ENCODE results near the gene CTNNAL1.

The CTNNAL1 gene

GRCh38 chr9:109010746-109011145, 2.6 kb downstream of the CTNNAL1 start:
- Histone ChIP-seq H3K27me3 (replicated peaks) (no peaks in the 10 kb centered on the region), H3K36me3 (replicated peaks) (no peaks in the 10 kb centered on the region), H3K4me3 (ENCODE audit: low read depth, low read length) (no peak overlapping the region), H3K27ac (peak overlapping the region; percentile 74)
- in situ Hi-C loops (cut with HindIII; ENCODE audit: low pct_ligation_motif_present, low sequenced_read_pairs), result no loop called here
- TF ChIP-seq, protein P1, sequence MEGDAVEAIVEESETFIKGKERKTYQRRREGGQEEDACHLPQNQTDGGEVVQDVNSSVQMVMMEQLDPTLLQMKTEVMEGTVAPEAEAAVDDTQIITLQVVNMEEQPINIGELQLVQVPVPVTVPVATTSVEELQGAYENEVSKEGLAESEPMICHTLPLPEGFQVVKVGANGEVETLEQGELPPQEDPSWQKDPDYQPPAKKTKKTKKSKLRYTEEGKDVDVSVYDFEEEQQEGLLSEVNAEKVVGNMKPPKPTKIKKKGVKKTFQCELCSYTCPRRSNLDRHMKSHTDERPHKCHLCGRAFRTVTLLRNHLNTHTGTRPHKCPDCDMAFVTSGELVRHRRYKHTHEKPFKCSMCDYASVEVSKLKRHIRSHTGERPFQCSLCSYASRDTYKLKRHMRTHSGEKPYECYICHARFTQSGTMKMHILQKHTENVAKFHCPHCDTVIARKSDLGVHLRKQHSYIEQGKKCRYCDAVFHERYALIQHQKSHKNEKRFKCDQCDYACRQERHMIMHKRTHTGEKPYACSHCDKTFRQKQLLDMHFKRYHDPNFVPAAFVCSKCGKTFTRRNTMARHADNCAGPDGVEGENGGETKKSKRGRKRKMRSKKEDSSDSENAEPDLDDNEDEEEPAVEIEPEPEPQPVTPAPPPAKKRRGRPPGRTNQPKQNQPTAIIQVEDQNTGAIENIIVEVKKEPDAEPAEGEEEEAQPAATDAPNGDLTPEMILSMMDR (IDR thresholded peaks at IDR 0.05; ENCODE audit: low read depth, low read length, missing control alignments), result no peak
- peak; percentile 81 for DNase-seq

DNA sequence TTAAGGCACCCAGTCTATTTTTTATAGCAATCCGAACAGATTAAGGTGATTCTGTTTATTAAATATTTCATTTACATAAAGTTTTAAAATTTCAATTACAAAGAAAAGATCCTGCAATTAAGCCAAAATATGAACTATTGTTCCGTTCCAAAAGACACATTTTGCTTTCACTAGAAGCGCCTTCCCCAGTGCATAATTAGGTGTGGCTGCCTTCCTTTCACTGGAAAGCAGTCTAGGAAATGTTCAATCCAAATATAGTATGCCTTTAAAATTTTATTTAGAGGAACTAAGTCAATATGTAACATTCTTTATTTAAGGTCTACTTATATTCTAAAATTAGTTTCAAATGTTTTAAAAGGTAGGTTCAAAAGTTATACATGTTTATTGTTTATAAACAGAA, 7.6 kb downstream of the CTNNAL1 start:
- no peak for DNase-seq
- in situ Hi-C loops (cut with HindIII; ENCODE audit: low pct_ligation_motif_present, low sequenced_read_pairs), result no loop called here
- Histone ChIP-seq H3K4me3 (ENCODE audit: low read depth, low read length) (no peak overlapping the region), H3K27ac (no peak overlapping the region), H3K27me3 (replicated peaks) (no peaks in the 10 kb centered on the region), H3K36me3 (replicated peaks) (no peaks in the 10 kb centered on the region)
- TF ChIP-seq, protein P1 (IDR thresholded peaks at IDR 0.05; ENCODE audit: low read depth, low read length, missing control alignments), result no peak

DNA sequence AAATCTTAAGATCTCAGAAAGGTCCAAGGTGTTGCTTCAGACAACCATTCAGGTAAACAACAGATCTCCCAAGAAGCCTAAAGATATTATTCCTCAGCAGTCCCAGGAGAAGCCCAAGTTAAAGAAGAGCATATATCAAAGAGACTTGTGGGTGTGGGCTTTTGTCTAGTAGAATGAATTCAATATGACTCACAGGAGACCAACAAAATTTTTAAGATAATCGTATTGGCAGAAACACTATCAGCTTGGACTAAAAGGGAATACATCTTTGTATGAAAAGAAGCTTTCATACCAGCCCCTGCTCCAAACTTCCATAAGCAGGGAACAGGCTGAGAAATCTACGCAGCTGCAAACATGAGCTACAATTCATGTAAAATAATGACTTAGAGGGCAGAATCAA, 10.2 kb downstream of the CTNNAL1 start:
- no peak overlapping the region for H3K27ac ChIP-seq
- TF ChIP-seq, protein P1 (IDR thresholded peaks at IDR 0.05; ENCODE audit: low read depth, low read length, missing control alignments), result no peak
- in situ Hi-C loops (cut with HindIII; ENCODE audit: low pct_ligation_motif_present, low sequenced_read_pairs), result no loop called here
- H3K36me3 ChIP-seq (replicated peaks), result no peaks in the 10 kb centered on the region
- no peak for DNase-seq
- H3K27me3 ChIP-seq (replicated peaks), result no peaks in the 10 kb centered on the region
- no peak overlapping the region for H3K4me3 ChIP-seq (ENCODE audit: low read depth, low read length)

DNA sequence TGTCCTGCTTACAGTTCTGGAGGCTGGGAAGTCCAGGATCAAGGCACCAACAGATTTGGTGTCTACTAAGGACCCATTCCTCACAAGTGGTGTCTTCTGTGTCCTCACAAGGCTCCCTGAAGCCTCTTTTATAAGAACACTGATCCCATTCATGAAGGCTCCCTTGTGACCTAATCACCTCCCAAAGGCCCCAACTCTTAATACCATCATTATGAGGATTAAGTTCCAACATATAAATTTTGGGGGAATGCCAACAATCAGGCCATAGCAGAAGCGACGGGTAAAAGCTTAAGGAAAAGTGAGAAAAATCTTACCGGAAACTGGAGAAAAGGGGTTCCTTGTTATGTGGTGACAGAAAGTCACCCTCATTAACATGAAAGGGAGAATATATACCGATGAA, 11.2 kb downstream of the CTNNAL1 start:
- no peak for DNase-seq
- in situ Hi-C loops (cut with HindIII; ENCODE audit: low pct_ligation_motif_present, low sequenced_read_pairs), result no loop called here
- Histone ChIP-seq H3K36me3 (replicated peaks) (no peaks in the 10 kb centered on the region), H3K27ac (no peak overlapping the region), H3K4me3 (ENCODE audit: low read depth, low read length) (no peak overlapping the region), H3K27me3 (replicated peaks) (no peaks in the 10 kb centered on the region)
- TF ChIP-seq, protein P1 (IDR thresholded peaks at IDR 0.05; ENCODE audit: low read depth, low read length, missing control alignments), result no peak

DNA sequence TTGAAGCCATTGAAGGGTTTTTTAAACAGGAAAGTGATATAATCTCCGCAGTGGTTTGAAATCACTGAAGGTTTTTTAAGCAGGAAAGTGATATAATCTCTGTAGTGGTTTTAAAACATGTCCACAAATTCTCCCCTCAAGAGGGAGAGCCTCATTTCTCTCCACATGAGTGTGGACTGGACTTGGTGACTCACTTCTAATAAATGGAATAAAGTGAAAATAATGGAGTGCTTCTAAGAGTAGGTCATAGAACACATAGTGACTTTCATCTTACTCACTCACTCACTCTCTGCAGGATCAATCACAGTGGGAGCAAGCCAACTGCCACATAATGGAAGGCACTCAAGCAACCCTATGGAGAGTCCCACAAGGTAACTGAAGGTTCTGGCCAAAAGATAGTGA, 12.0 kb downstream of the CTNNAL1 start:
- peak; percentile 79 for DNase-seq

DNA sequence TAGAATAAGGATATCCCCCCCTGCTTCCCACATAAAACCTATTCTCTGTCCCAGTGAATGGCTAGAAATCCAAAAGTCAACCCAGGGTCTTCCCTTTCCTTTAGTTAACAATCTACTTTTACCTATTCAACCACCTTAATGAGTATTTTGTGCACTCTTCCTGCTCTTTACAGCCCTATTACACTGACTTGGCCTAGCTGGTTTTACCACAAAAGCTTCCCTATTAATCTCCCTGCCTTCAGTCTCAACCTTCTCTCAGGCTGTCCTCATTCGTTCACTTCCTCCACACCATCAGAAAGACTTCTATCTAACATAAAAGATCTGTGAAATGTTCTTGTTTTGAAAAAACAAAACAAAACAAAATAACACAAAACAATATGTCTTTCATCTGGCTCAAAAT, 16.2 kb downstream of the CTNNAL1 start:
- H3K27me3 ChIP-seq (replicated peaks), result no peaks in the 10 kb centered on the region
- no peak overlapping the region for H3K27ac ChIP-seq
- in situ Hi-C loops (cut with HindIII; ENCODE audit: low pct_ligation_motif_present, low sequenced_read_pairs), result no loop called here
- TF ChIP-seq, protein P1 (IDR thresholded peaks at IDR 0.05; ENCODE audit: low read depth, low read length, missing control alignments), result no peak
- DNase-seq, result no peak
- H3K36me3 ChIP-seq (replicated peaks), result no peaks in the 10 kb centered on the region
- no peak overlapping the region for H3K4me3 ChIP-seq (ENCODE audit: low read depth, low read length)

More for the DNA sequence above, 12.0 kb downstream of the CTNNAL1 start:
- H3K36me3 ChIP-seq (replicated peaks), result no peaks in the 10 kb centered on the region
- in situ Hi-C loops (cut with HindIII; ENCODE audit: low pct_ligation_motif_present, low sequenced_read_pairs), result no loop called here
- no peaks in the 10 kb centered on the region for H3K27me3 ChIP-seq (replicated peaks)
- H3K4me3 ChIP-seq (ENCODE audit: low read depth, low read length), result no peak overlapping the region
- TF ChIP-seq, protein P1 (IDR thresholded peaks at IDR 0.05; ENCODE audit: low read depth, low read length, missing control alignments), result peak; percentile 4
- peak overlapping the region; percentile 34 for H3K27ac ChIP-seq

Measured in brain microvascular endothelial cell (primary cell).